ENCODE results near the gene OR10Z1.

The OR10Z1 gene, protein sequence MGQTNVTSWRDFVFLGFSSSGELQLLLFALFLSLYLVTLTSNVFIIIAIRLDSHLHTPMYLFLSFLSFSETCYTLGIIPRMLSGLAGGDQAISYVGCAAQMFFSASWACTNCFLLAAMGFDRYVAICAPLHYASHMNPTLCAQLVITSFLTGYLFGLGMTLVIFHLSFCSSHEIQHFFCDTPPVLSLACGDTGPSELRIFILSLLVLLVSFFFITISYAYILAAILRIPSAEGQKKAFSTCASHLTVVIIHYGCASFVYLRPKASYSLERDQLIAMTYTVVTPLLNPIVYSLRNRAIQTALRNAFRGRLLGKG

GRCh38 chr1:158604968-158605367, at the start of gene OR10Z1:
Gene OR10Z1 (plus strand): TSS chr1:158605268. CDS start chr1:158606439, 1,171 bp downstream.
- DNase-seq (ENCODE audit: low spot score) = no peak

DNA sequence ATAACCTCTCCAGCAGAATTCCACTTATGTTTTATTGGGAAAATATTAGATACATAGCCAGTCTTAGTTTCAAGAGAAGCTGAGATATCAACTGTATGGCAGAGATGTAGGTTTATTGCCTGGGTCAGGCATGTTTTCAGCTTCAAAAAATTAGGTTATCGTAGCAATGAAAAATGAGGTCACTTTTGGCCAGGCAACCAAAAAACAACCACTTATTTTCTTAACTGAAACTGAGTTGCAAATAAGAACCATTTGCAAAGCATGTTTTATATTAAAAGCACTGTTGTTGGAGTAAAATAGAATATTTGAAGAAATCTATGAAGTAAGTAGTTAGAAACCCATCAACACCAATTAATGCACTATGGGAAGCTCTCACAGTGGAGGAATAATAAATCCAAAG, 45.4 kb upstream of the OR10Z1 start:
- no peak for DNase-seq (ENCODE audit: low spot score)

GRCh38 chr1:158563853-158564252, 41.2 kb upstream of the OR10Z1 start:
- DNase-seq (ENCODE audit: low spot score) = no peak

- no peak for DNase-seq (ENCODE audit: low spot score)
Observed at GRCh38 chr1:158564608-158565007, 40.5 kb upstream of the OR10Z1 start.

GRCh38 chr1:158570480-158570879, 34.6 kb upstream of the OR10Z1 start, which contains the start of gene OR6P1:
Gene OR6P1 (minus strand): TSS chr1:158570580. CDS start chr1:158563604, 6,976 bp downstream.
- DNase-seq (ENCODE audit: low spot score) = no peak

GRCh38 chr1:158572226-158572625, 32.8 kb upstream of the OR10Z1 start:
- no peak for DNase-seq (ENCODE audit: low spot score)

DNA sequence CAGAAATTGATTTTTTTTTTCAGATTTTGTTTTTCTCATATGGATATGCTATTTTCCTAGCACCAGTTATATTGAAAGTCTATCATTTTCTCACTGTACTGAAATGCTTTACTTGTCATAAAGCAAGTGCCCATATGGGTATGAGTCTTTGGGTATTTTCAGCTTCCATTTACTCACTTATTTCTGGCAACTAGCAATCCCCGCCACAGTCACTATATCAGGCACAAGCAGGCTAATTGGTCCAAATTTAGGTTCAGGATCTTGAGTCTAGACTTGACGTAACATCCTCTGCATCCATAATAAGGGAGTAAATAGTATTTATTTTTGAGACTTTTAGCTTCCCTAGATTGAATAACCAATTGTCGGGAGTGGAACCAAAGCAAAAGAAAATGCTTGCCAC, 27.5 kb upstream of the OR10Z1 start:
- DNase-seq (ENCODE audit: low spot score) = no peak

DNA sequence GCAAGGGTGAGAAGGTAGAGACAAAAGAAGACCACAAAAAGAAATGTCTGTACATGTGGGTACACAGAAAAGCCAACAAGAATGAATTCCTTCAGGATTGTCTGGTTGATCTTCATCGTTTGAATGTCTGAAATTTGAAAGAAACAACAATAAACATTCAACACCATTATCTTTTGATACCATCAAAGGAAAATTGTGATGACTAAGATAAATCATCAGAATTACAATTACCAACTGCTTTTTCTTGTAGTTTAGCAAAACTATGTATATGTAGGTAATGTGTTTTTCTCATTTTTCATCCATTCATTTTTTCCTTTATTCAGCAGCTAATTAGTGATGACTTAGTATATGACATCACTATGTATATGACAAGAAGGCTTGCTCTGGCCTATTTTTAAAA, 25.3 kb upstream of the OR10Z1 start, which contains the start of gene OR10X1:
Gene OR10X1, minus strand, starts transcription at position 167 of the 400 bp plus-strand sequence. Its CDS starts 0 bp downstream, at position 167.
- no peak for DNase-seq (ENCODE audit: low spot score)

DNA sequence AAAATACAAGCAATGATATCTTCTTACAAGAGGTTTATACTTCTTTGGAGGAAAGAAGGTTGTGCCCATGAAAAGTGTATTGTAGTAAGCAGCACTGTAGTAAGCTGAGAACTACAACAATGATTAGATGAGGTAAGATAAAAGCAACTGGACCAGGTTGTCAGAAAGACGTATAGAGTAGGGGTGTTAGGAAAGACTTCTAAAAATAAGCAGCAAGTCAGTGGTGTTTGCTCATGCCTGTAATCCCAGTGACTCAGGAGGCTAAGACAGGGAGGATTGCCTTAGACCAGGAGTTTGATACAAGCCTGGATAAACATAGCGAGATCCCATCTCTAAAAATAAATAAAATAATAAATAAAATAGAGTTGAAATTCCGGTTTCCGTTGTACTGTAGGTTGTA, 21.1 kb upstream of the OR10Z1 start:
- no peak for DNase-seq (ENCODE audit: low spot score)

- no peak for DNase-seq (ENCODE audit: low spot score)
Observed at GRCh38 chr1:158586942-158587341, 18.1 kb upstream of the OR10Z1 start.

DNA sequence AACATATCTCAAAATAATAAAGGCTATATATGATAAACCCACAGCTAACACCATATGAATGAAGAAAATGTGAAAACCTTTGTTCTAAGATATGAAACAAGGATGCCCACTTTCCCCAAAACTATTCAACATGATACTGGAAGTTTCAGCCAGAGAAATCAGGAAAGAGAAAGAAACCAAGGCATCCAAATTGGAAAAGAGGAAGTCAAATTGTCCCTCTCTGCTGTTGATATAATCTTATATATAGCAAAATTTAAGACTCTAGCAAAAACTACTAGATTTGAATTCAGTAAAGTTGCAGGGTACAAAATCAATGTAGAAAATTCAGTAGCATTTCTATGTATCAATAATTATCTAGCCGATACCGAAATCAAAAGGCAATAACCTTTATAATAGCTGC, 4.3 kb upstream of the OR10Z1 start:
- DNase-seq (ENCODE audit: low spot score) = no peak

DNA sequence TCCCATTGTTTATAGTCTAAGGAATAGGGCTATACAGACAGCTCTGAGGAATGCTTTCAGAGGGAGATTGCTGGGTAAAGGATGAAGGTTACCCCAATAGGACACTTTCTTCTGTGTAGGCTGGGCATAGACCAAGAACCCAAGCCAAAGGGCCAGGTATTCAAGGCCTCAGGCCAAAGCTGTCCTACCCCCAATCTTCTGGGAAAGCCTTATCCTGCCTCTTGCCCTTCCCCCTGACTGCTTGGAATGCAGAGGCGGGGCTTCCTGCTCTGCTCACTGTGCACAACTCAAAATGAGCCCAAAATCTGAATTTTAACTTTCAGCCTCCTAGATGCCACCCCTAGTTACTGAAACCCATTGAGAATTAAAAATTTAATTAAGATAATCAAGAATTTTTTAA, 2.2 kb downstream of the OR10Z1 start:
- no peak for DNase-seq (ENCODE audit: low spot score)

DNA sequence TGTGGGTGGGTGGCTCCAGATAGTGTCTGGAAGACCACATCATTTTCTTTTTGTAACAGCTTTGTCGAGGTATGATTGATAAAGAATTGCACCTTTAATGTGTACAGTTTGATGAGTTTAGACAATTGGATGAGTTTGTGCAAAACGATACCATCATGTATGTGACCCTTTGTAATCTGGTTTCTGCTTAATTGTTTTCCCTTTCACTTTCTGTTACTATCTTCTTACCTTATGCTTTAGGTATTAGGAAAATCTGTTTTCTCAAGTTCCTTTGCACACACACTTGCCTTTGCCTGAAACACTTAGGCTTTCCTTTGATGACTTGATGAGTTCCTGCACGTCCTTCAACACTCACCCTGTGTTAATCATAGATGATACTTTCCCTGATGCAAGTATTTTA, 6.8 kb downstream of the OR10Z1 start:
- no peak for DNase-seq (ENCODE audit: low spot score)

- DNase-seq (ENCODE audit: low spot score) = no peak
Observed at GRCh38 chr1:158613764-158614163, 8.7 kb downstream of the OR10Z1 start.

- no peak for DNase-seq (ENCODE audit: low spot score)
Observed at GRCh38 chr1:158638146-158638545, 33.1 kb downstream of the OR10Z1 start.

DNA sequence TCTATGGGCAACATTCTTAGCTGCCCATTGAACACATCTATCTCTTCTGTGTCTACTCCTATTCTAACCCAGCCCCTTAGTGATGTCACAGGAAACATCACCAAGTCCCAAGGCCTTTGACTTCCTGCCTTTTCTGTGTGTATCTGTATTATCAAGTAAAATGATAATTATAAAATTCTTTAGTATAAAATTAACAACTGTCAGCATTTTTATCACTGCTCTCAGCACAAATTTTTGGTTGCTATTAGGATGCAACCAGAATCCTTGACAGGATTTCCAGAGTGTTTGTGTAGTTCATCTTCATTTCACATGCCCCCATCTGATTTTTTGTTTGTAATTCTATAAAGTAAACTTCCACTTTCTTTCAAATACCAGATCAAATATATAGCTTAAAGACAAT, 33.8 kb downstream of the OR10Z1 start:
- no peak for DNase-seq (ENCODE audit: low spot score)

GRCh38 chr1:158644449-158644848, 39.4 kb downstream of the OR10Z1 start:
- no peak for DNase-seq (ENCODE audit: low spot score)

DNA sequence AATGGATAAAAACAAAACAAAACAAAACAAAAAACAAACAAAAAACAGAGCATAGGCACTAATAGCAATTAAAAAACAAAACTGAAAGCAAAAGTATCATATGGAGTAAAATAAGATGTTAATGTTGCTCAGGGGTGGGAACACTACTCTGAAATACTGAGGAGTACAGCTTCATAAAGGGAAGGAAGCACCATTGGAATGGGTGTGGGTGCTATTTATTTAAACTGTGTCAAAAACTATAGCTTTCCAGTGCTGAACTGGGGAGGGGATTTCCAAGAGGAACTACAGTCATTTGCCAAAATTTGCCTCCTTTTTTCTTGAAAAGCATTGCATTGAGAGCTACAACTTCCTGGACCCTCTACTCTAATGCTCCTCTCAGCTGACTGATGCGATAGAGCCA, 41.4 kb downstream of the OR10Z1 start:
- DNase-seq (ENCODE audit: low spot score) = no peak

GRCh38 chr1:158649052-158649451, 44.0 kb downstream of the OR10Z1 start:
- no peak for DNase-seq (ENCODE audit: low spot score)

DNA sequence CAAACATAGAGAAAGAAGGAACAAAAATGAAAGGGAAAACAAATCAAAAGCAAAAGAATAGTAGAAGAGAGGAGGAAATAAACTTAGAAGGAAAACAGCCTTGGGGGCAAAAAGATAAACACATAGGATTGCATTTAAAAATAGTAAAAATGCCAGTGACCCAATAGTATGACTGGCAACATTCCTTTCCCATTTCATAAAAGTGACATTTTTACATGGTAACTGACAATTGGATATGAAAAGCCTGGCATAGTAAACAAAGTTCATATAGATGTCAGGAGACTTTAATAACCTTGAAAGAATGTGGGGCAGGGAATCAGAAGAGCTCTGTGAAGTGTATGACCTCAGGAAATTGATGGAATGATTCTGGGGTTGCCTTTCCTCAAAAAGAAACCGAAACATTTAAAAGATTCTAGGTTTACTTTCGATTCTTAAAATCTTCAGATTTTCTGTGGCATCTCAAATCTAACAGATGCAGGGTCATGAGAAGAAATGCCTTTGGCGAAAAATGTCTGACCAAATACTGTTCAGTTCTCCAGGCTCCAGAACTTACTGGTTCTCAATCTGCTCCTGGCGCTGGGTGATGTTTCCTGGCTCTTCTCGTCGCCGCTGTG, 47.8 kb downstream of the OR10Z1 start:
- no peak for DNase-seq (ENCODE audit: low spot score)

- no peak for DNase-seq (ENCODE audit: low spot score)
Observed at GRCh38 chr1:158654086-158654485, 49.0 kb downstream of the OR10Z1 start.

GRCh38 chr1:158654571-158654970, 49.5 kb downstream of the OR10Z1 start:
- DNase-seq (ENCODE audit: low spot score) = no peak
